HepG2 (cell line): ENCODE results near the gene MKRN2OS. TPM values are rescaled to one million over a fixed set of nuclear protein-coding genes. Genes with fewer than 3 reads are reported as not detected.

Source experiments
- ADNP ChIP-seq: sonication (generic); formaldehyde crosslinking; IDR thresholded peaks from 2 replicates; pipeline ENCODE4 v1.4.0; 2020; ENCODE audit warnings: missing genetic modification reagents
- ATAD3A ChIP-seq: sonication (generic); formaldehyde crosslinking; IDR thresholded peaks from 2 replicates; pipeline ENCODE4 v1.4.0; 2020; ENCODE audit warnings: missing genetic modification reagents
- FOXO4 ChIP-seq: sonication (generic); formaldehyde crosslinking; conservative IDR thresholded peaks from 2 replicates; pipeline ENCODE4 v1.8.1; 2023; ENCODE audit warnings: missing genetic modification reagents
- HMGA1 ChIP-seq: sonication (generic); formaldehyde crosslinking; conservative IDR thresholded peaks from 2 replicates; pipeline ENCODE4 v1.4.0; 2020; ENCODE audit warnings: missing genetic modification reagents
- HNF1A ChIP-seq, 2 experiments: sonication (generic) in 1 of 2; formaldehyde crosslinking in 1 of 2; IDR thresholded peaks; 2 replicates each; pipeline versions ENCODE4 v1.4.0 to v1.6.1; 2016 to 2020; ENCODE audit warnings: borderline replicate concordance in 1 of 2, low read depth in 1 of 2, mild to moderate bottlenecking in 1 of 2, missing genetic modification reagents in 1 of 2
- IRF9 ChIP-seq: sonication (generic); formaldehyde crosslinking; IDR thresholded peaks from 2 replicates; pipeline ENCODE4 v1.8.0; 2022; ENCODE audit warnings: missing genetic modification reagents, mild to moderate bottlenecking, borderline replicate concordance
- MBNL3 ChIP-seq: fragments of 250-450 bp; sonication (Bioruptor Pico); conservative IDR thresholded peaks from 2 replicates; pipeline ENCODE4 v1.8.0; 2022; ENCODE audit warnings: mild to moderate bottlenecking, inconsistent platforms
- NBN ChIP-seq: fragments of 450-650 bp; conservative IDR thresholded peaks from 2 replicates; pipeline ENCODE4 v1.6.1; 2017
- NFE2L2 ChIP-seq: fragments of 150-350 bp; IDR thresholded peaks from 2 replicates; pipeline ENCODE4 v1.6.1; 2014; ENCODE audit warnings: low read length
- NFYC ChIP-seq: IDR thresholded peaks from 2 replicates; pipeline ENCODE4 v1.6.1; 2016; ENCODE audit warnings: missing genetic modification reagents, missing compliant biosample characterization
- PCBP1 ChIP-seq: fragments of 200-400 bp; formaldehyde crosslinking; IDR thresholded peaks from 2 replicates; pipeline ENCODE4 v1.6.1; 2017; ENCODE audit warnings: mild to moderate bottlenecking, low read depth, low read length, borderline replicate concordance
- SAP130 ChIP-seq: IDR thresholded peaks from 2 replicates; pipeline ENCODE4 v1.6.1; 2016; ENCODE audit warnings: low read depth
- SOX5 ChIP-seq: IDR thresholded peaks from 2 replicates; pipeline ENCODE4 v1.6.1; 2016; ENCODE audit warnings: borderline replicate concordance
- TBP ChIP-seq: sonication (generic); formaldehyde crosslinking; IDR thresholded peaks from 2 replicates; pipeline ENCODE4 v1.5.0; 2020; ENCODE audit warnings: missing genetic modification reagents
- ZFP37 ChIP-seq: sonication (generic); formaldehyde crosslinking; IDR thresholded peaks from 2 replicates; pipeline ENCODE4 v1.4.0; 2020; ENCODE audit warnings: missing genetic modification reagents, borderline replicate concordance
- ZFP41 ChIP-seq: sonication (generic); formaldehyde crosslinking; IDR thresholded peaks from 2 replicates; pipeline ENCODE4 v1.4.0; 2020; ENCODE audit warnings: mild to moderate bottlenecking, missing genetic modification reagents, borderline replicate concordance
- ZFY ChIP-seq: sonication (generic); formaldehyde crosslinking; IDR thresholded peaks from 2 replicates; pipeline ENCODE4 v1.4.0; 2020; ENCODE audit warnings: missing genetic modification reagents
- ZFYVE20 ChIP-seq: sonication (generic); formaldehyde crosslinking; IDR thresholded peaks from 2 replicates; pipeline ENCODE4 v1.8.0; 2023; ENCODE audit warnings: low read depth, mild to moderate bottlenecking, moderate library complexity, missing genetic modification reagents, borderline replicate concordance
- ZMYM3 ChIP-seq: sonication (generic); formaldehyde crosslinking; IDR thresholded peaks from 2 replicates; pipeline ENCODE4 v1.5.1; 2020; ENCODE audit warnings: mild to moderate bottlenecking, missing genetic modification reagents
- ZNF597 ChIP-seq: sonication (generic); formaldehyde crosslinking; IDR thresholded peaks from 2 replicates; pipeline ENCODE4 v1.5.0; 2020; ENCODE audit warnings: missing genetic modification reagents
- ZNF776 ChIP-seq: sonication (generic); formaldehyde crosslinking; IDR thresholded peaks from 2 replicates; pipeline ENCODE4 v1.4.0; 2020; ENCODE audit warnings: mild to moderate bottlenecking, missing genetic modification reagents
- ZNF782 ChIP-seq: sonication (generic); formaldehyde crosslinking; IDR thresholded peaks from 2 replicates; pipeline ENCODE4 v1.4.0; 2020; ENCODE audit warnings: missing genetic modification reagents, mild to moderate bottlenecking, borderline replicate concordance
- ZNF792 ChIP-seq: IDR thresholded peaks from 2 replicates; pipeline ENCODE4 v1.6.1; 2016
- polyA plus RNA-seq, 8 experiments: library from polyadenylated mRNA; depleted of rRNA in 3 of 8; stranded (reverse) in 7 of 8; unstranded in 1 of 8; fragments of >200 nt; fragmentation: Illumina TruSeq in 4 of 8; extraction: Trizol in 4 of 8; gene quantifications; 2 replicates each; pipeline versions ENCODE4 v1.2.1 to v1.2.3, GENCODE V29; 2011 to 2016; ENCODE audit warnings: low read depth in 4 of 8, missing spikeins in 1 of 8, mixed read lengths in 1 of 8; ENCODE audit not compliant: insufficient read depth in 1 of 8
- total RNA-seq, 5 experiments: library from RNA; depleted of rRNA; stranded (reverse); fragments of >200 nt; fragmentation: Illumina TruSeq; extraction: Trizol; gene quantifications; 2 replicates each; pipeline ENCODE4 v1.2.3, GENCODE V29; 2016; ENCODE audit warnings: low read depth in 1 of 5

MKRN2OS gene
- total and polyA plus RNA-seq, 2 of the 13 experiments (the other 11 are each of a cell fraction or from before 2014, with no cell fraction given) = not detected

GRCh38 chr3:12556690-12557472 lies 11.6 kb upstream of the MKRN2OS start, which contains the start of gene MKRN2 (continued):
- TF ChIP-seq ZNF597 (no peak), ZFP41 (CRISPR knock-in tag) (peak; percentile 62; the same call in 1 of the 2 replicates), PCBP1 (no peak), FOXO4 (0 out of 2 replicates have a peak, but pooled peaks have one; percentile 87), ZFP37 (no peak), SOX5 (CRISPR knock-in tag) (peak; percentile 29; the same call in 1 of the 2 replicates), NFYC (no peak), NBN (no peak), ZNF776 (CRISPR knock-in tag) (peak; percentile 95), ATAD3A (CRISPR knock-in tag) (0 out of 2 replicates have a peak, but pooled peaks have one; percentile 43), SAP130 (peak; percentile 91), HMGA1 (CRISPR knock-in tag) (no peak), ZNF782 (0 out of 2 replicates have a peak, but pooled peaks have one; percentile 63), ZNF792 (peak; percentile 81; the same call in 1 of the 2 replicates), NFE2L2 (no peak), MBNL3 (CRISPR knock-in tag) (no peak), IRF9 (peak; percentile 86), HNF1A (IDR thresholded peaks at IDR 0.05; ENCODE audit: low read depth) (no peak), HNF1A (CRISPR knock-in tag; IDR thresholded peaks at IDR 0.05; ENCODE audit: borderline replicate concordance) (no peak), TBP (no peak), ZMYM3 (CRISPR knock-in tag) (no peak), ZFY (CRISPR knock-in tag) (peak; percentile 95), ZFYVE20 (CRISPR knock-in tag) (peak; percentile 92; the same call in 1 of the 2 replicates), ADNP (CRISPR knock-in tag) (no peak)
